Epithelial cell of proximal tubule (primary cell): ENCODE results near the gene SGCD. TPM values are rescaled to one million over a fixed set of nuclear protein-coding genes. Genes with fewer than 3 reads are reported as not detected.

Source experiments
- DNase-seq: peaks from one replicate; pipeline ENCODE4 v3.0.0-alpha.2; 2011; ENCODE audit warnings: low read depth
- H3K4me3 ChIP-seq: 2 replicates; pipeline ENCODE4 v1.5.1; 2011; ENCODE audit warnings: low read depth, mild to moderate bottlenecking, low read length
- CTCF ChIP-seq: conservative IDR thresholded peaks from 2 replicates; pipeline ENCODE4 v1.5.1; 2012; ENCODE audit warnings: low read depth, mild to moderate bottlenecking, low read length
- total RNA-seq: library from RNA; depleted of rRNA; stranded (reverse); fragments of >200 nt; gene quantifications from 2 replicates; pipeline ENCODE4 v1.2.3, GENCODE V29; 2015

The SGCD gene
- total RNA-seq, 1 donor from 2014 or later, result 0.06 TPM

- DNase-seq, result no peak
- H3K4me3 ChIP-seq, result no peak overlapping the region
- TF ChIP-seq CTCF, result no peak
These were observed 173.8 kb downstream of the SGCD start for GRCh38 chr5:156500755-156501154.

GRCh38 chr5:156505101-156505500, 178.1 kb downstream of the SGCD start:
- H3K4me3 ChIP-seq, result no peak overlapping the region
- no peak for DNase-seq
- no peak for TF ChIP-seq CTCF

GRCh38 chr5:156513123-156513815, 186.3 kb downstream of the SGCD start:
- DNase-seq, result no peak
- TF ChIP-seq CTCF, result no peak
- no peak overlapping the region for H3K4me3 ChIP-seq

GRCh38 chr5:156515121-156515520, 188.2 kb downstream of the SGCD start:
- DNase-seq, result no peak
- no peak for TF ChIP-seq CTCF
- no peak overlapping the region for H3K4me3 ChIP-seq

GRCh38 chr5:156515803-156516360, 188.9 kb downstream of the SGCD start:
- no peak for TF ChIP-seq CTCF
- H3K4me3 ChIP-seq, result no peak overlapping the region
- no peak for DNase-seq

- DNase-seq, result no peak
- no peak for TF ChIP-seq CTCF
- H3K4me3 ChIP-seq, result no peak overlapping the region
These were observed 195.9 kb downstream of the SGCD start for GRCh38 chr5:156522651-156523529.
